GM06990 (cell line): ENCODE measurements around the gene CD200R1L.
A peak's percentile ranks its signal among the peaks of the same experiment; 100 is the strongest.

Experiments used
- DNase-seq: peaks from one replicate; pipeline ENCODE4 v3.0.0-alpha.2; 2011; ENCODE audit not compliant: insufficient read length; ENCODE audit errors: extremely low read depth
- H3K27me3 ChIP-seq: replicated peaks from 2 replicates; pipeline ENCODE4 v1.6.0; 2011; ENCODE audit warnings: low read length; ENCODE audit not compliant: control insufficient read depth, insufficient read depth
- H3K36me3 ChIP-seq: 2 replicates; pipeline ENCODE4 v1.5.1; 2011; ENCODE audit warnings: low read length; ENCODE audit not compliant: control insufficient read depth, insufficient read depth
- H3K4me3 ChIP-seq: replicated peaks from 2 replicates; pipeline ENCODE4 v1.5.1; 2011; ENCODE audit warnings: low read depth, mild to moderate bottlenecking, control low read depth, low read length
- TF ChIP-seq, protein P1 (sequence below): IDR thresholded peaks from 2 replicates; pipeline ENCODE4 v1.5.1; 2011; ENCODE audit warnings: low read length, control low read depth, mild to moderate bottlenecking, inconsistent platforms; ENCODE audit not compliant: insufficient read depth, poor library complexity, severe bottlenecking

CD200R1L gene

DNA sequence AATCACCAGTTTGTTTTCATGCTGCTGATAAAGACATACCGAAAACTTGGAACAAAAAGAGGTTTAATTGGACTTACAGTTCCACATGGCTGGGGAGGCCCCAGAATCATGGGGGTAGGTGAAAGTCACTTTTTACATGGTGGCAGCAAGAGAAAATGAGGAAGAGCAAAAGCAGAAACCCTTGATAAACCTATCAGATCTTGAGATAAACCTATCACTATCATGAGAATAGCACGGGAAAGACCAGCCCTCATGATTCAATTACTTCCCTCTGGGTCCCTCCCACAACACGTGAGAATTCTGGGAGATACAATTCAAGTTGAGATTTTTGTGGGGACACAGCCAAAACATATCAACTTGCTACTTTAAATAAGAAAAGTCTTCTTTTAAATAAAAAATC, 28.9 kb downstream of the CD200R1L start:
- Histone ChIP-seq H3K36me3 (no peaks in the 10 kb centered on the region), H3K4me3 (no peak overlapping the region), H3K27me3 (no peaks in the 10 kb centered on the region)
- TF ChIP-seq, protein P1, sequence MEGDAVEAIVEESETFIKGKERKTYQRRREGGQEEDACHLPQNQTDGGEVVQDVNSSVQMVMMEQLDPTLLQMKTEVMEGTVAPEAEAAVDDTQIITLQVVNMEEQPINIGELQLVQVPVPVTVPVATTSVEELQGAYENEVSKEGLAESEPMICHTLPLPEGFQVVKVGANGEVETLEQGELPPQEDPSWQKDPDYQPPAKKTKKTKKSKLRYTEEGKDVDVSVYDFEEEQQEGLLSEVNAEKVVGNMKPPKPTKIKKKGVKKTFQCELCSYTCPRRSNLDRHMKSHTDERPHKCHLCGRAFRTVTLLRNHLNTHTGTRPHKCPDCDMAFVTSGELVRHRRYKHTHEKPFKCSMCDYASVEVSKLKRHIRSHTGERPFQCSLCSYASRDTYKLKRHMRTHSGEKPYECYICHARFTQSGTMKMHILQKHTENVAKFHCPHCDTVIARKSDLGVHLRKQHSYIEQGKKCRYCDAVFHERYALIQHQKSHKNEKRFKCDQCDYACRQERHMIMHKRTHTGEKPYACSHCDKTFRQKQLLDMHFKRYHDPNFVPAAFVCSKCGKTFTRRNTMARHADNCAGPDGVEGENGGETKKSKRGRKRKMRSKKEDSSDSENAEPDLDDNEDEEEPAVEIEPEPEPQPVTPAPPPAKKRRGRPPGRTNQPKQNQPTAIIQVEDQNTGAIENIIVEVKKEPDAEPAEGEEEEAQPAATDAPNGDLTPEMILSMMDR, result no peak
- no peak for DNase-seq

DNA sequence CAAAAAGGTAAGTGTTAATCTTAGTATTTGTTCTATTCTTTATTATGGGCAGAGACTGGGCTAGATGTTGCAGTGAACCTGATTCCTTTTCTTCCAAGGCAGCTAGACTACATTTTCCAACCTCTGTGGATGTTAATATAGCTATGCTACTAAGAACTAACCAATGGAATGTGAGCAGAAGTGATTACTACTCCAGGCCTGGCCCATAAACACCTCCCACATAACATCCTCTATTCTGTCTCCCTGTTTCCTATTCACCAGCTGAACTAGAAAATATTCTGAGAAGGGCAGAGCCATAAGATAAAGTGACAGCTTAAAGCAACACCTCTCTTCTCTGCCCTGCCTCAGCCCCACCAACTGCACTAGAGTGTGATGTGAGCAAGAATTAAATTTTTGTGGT, 29.4 kb downstream of the CD200R1L start:
- Histone ChIP-seq H3K4me3 (no peak overlapping the region), H3K27me3 (no peaks in the 10 kb centered on the region), H3K36me3 (no peaks in the 10 kb centered on the region)
- DNase-seq, result no peak
- TF ChIP-seq, protein P1, result no peak

DNA sequence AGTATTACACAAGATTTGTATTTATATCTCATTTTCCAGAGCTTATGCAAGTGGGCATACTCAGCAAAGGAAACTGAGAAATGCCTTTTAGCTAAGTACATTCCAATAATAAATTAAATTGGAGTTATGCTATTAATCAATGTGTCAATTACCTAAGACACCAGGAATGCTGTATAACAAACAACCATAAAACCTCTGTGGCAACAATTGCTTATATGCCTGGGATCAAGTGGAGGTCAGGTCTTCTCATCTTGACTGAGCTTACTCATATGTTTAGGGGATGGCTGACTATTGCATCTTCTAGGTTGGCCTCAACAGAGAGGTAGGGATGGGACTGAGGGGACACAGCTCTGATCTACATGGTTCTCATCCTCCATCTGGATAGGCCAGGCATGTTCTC, 30.7 kb downstream of the CD200R1L start:
- no peak for DNase-seq
- no peaks in the 10 kb centered on the region for H3K27me3 ChIP-seq
- H3K36me3 ChIP-seq, result no peaks in the 10 kb centered on the region
- TF ChIP-seq, protein P1, result no peak
- no peak overlapping the region for H3K4me3 ChIP-seq

DNA sequence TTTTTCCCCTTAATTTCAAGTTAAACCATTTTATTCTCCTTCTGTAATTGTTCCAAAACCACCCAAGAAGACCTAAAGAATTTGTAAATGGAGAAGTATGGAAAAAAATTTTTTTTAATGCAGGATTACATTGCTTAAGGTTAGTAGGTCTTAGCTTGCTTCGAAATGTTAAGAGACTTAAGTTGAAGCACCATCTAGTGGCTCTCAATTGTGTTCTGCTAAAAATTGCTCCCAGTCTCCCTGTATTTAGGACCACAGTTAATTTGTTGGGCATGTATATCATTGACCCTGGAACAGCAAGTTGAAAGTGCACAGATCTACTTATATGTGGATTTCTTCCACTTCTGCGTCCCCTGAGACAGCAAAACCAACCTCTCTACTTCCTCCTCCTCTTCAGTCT, 32.4 kb downstream of the CD200R1L start:
- H3K27me3 ChIP-seq, result no peaks in the 10 kb centered on the region
- no peak overlapping the region for H3K4me3 ChIP-seq
- TF ChIP-seq, protein P1, result peak; percentile 26
- no peak for DNase-seq
- no peaks in the 10 kb centered on the region for H3K36me3 ChIP-seq

DNA sequence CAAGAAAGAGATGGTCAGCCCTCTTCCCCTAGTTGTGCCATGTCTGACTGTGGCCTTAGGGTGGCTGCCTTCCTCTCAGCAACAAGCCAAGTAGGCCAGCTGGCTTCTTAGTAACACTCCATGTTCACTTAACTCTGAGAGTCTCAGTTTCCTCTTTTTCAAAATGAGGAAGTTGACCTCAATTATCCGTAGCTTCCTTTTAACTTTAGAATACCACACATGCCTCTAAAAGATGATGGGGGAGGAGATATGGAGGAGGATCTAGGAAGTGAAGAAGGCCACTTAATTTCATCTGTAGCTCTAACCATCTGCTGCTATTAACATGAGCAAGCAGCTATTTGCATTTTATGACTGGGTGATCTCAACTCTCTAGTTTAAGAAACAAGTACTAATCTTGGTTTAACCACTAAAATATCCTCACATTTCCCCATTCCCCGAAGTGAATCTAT, 32.9 kb downstream of the CD200R1L start:
- H3K4me3 ChIP-seq, result no peak overlapping the region
- H3K27me3 ChIP-seq, result no peaks in the 10 kb centered on the region
- peak; percentile 67 for DNase-seq
- TF ChIP-seq, protein P1, result peak; percentile 25
- no peaks in the 10 kb centered on the region for H3K36me3 ChIP-seq

DNA sequence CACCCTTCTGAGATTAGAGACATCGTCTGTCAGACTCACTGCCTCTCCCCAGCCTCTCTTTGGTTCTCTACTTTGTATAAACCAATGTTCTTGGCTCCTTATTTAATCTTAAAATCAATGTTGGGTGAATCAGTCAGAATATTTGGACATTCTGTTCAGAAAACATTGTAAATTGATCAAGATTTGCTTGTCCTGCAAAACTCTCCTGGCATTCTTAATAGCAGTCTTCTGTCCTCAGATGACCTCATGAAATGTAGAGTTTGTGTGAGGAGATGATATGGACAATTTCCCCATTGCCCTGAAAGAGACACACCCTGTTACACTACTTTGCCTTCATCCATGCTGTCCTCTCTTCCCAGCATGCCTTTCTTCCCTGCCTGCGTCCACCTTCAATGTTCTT, 33.6 kb downstream of the CD200R1L start:
- TF ChIP-seq, protein P1, result no peak
- Histone ChIP-seq H3K27me3 (no peaks in the 10 kb centered on the region), H3K36me3 (no peaks in the 10 kb centered on the region), H3K4me3 (no peak overlapping the region)
- no peak for DNase-seq
